GM19395 (cell line): Measurements from ENCODE around the gene KCNE3.
"Not testable (repeated sequence)": the region's sequence is repeated elsewhere in the genome, so short reads cannot be mapped to it uniquely, and the experiment has no call there.

Source experiments
- ATAC-seq: cut with Tn5 transposase; IDR thresholded peaks from one replicate; pipeline ENCODE4 v1.9.1; 2021; ENCODE audit warnings: mild to moderate bottlenecking, moderate library complexity; ENCODE audit not compliant: unreplicated experiment

The KCNE3 gene

DNA sequence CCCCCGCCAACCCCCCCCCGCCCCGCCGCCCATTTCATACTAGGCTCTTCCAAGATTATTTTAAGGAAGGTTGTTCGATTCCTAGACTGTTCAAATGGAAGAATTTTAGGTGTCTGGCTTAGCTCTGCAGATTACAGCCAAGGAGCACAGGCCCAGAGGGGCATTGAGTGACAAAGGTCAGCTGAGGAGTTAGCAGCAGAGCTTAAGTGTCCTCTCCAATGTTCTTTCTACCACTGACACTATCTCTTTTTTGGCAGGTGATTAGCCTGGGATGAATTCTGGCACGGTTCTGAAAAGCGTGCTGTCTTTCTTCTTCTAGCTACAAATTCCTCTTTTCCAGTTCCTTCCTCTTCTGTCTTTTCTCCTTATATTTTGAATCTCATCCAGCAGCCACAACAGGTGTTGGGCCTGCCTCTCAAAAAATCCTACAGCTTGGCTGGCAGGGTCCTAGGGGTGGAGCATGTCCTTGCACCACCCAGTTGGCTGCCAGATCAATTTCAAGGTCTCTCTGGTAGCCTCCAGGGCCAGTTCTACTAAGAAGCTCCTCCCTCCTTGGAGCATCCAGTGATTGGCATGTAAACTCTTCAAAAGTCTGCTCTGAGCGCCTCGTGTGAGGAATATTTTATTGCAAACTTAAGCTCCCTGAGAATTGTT, 23.0 kb downstream of the KCNE3 start:
- no peak for ATAC-seq

DNA sequence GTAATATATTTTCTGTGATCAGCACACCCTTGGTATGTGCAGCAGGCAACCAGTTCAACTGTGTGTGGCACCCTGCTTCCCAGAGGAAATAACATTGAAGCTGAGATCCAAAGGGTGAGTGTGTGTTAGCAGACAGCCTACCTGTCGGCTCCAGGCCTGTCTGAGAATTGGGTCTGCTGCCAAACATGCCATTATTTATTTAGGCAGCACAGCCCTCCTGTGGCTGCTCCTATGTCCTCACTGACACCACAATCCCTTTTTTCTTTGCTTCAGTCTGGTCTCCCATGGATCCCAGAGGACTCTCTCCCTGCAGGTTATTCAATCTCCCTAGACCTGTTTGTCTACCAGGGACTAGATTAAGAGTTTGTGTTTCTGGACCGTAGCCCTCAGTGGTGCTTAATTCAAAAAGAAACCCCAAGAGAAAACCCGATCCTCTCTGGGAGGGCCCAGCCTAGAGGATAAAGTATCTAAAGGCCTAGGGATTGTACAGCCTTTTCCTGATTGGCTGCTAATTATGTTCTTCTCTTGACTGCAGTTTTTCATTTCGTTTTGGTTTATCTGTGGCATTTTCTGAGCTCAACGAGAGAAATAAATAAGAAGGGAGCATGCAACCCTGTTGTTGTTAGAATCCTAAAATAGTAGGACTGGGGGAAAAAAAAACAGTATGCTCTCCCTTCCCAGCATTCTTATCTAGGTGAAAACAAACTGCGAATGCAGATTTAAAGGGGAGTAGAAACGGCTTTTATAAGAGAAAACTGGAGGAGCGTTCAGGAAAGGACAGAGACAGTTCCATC, 24.1 kb downstream of the KCNE3 start:
- no peak for ATAC-seq

DNA sequence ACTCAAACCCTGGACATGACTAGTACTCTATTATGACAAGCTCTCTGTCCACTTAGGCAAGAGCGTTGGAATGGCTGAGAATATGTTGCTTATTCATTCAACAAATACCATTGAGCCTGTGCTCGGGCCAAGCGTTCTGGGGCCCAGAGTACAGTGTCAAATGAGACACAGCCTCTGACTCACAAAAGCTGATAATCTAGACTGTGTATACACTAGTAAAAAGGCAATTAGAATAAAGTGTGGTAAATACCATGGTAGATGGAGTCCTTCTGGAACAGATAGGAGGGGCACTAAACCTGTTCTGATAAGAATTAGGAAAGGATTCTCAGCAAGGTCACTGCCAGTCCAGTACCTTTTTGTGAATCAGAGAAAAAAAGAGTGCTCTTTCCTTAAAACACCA, 24.7 kb downstream of the KCNE3 start:
- no peak for ATAC-seq

DNA sequence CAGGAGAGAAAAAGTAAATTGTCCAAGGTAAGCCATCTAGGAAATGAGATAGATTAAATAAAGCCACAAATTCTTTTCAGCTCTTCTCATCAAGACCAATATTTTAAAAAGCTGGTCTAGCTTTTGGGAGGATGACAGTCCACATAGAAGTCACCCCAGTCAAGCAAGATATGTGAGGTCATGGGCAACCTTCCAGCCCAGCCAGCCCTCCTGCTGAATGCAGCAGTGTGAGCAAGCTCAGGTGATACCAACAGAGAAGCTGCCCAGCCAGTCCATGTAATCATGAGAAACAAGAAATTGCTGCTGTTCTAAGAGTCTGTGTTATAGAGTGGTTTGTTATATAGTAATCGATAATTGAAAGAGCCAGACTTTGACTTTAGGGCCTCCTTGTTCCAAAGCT, 28.7 kb downstream of the KCNE3 start:
- ATAC-seq: no peak

DNA sequence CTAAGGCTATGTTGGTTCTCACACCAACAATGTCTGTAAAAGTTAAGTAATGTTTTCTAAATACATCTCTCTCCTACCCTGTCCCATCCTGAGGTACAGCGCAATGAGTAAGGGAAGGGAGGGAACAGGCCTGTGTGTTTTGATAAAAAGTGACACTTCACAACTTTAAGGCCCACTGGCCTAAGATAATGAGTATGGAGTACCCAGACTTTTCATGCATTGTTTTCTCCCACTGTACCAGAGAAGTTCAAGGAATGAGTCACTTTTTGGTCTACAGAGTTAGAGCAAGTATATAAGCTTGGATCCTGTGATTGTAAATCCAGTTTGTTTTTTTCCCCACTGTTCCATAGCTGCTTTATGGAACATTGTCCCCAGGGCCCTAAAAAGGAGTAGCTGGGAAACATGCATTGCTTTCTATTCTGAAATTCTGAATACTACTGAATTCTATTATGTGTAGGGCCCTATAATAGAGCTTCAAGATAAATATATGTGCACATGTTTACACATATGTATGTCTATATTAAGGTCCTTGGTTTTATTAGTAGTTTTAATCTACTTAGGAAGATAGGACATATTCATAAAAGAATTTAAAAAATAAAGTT, 29.8 kb downstream of the KCNE3 start:
- no peak for ATAC-seq

DNA sequence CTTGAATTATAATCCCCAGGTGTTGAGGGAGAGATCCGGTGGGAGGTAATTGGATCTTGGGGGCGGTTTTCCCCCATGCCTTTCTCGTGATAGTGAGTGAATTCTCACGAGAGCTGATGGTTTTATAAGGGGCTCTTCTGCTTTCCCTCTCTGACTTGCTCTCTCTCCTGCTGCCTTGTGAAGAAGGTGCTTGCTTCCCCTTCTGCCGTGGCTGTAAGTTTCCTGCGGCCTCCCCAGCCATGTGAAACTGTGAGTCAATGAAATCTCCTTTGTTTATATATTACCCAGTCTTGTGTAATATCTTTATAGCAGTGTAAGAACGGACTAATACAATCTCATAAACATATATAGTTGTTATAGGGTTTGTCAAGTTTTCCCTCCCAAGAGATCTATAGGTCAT, 32.8 kb downstream of the KCNE3 start:
- no peak for ATAC-seq

DNA sequence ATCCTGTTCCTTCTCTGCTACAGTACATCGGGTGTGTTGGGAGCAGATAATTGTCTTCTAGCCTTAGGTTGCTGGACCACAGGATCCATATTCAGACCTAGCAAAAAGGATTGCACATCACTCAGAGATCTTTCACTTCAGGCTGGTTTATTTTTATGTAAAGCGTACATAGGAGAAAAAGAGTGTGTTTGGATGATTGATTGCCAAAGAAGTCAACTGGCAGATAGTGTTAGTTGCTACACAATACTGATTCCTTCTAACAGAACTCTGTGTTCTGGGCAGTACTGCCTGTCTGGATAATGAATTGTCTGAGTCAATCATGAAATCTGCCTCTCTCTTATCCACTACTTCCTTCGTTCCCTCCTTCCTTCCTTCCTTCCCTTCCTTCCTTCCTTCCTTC, 38.1 kb downstream of the KCNE3 start:
- no peak for ATAC-seq

DNA sequence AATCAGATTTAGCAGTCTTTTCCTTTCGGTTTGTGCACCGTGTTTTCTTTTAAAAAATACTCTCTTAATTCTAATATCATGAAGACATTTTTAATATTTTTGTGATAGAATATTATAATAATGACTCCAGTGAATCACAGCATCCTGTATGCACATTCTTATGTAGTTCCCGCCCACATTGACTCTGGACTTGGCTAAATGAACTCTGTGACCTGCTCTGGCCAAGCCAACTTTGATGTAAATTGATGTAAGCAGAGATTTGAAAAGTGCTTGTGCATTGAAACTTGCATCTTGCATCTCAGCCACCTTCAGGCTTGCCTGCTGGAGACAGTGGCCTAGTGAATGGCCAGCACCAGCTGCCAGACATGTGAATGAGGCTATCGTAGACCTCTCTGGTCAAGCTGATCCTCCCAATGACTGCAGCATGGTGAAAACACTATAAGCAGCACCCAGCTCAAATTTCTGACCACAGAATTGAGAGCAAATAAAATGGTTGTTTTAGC, 39.9 kb downstream of the KCNE3 start:
- no peak for ATAC-seq

DNA sequence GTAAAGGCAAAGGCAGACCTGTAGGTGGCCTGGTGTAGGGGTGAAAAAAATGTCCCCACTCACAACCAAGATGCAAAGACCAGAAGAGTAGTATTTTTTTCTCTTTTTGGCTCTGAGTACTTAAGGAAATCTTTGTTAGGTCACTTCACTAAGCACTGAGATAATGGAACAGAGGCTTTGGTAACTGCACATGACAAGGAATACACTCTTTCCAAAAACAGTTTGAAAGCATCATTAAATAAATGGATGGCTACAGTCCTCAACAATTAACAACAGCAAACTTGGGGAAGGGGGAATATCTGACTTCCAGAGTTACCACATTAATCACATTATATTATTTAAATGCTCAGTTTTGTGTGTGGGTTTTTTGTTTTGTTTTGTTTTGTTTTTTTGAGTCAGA, 42.2 kb downstream of the KCNE3 start:
- ATAC-seq: no peak

DNA sequence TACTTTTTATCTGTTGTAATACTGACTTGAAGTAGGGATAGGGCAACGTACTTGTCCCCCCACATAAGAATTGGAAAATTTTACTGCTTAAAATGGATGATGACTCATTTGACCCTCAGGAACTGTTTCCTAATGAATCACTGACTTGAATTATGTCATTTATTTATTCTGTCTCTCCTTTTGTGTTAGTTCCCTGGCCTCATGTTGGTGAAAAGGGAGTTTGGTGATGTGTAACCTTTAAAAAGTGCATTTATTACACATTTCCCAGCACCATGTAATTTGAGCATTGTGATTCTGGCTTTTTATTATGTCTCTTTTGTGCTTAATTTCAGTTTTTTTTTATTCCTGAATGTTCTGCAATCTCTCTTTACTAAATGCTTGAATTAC, 48.8 kb downstream of the KCNE3 start:
- ATAC-seq: no peak

DNA sequence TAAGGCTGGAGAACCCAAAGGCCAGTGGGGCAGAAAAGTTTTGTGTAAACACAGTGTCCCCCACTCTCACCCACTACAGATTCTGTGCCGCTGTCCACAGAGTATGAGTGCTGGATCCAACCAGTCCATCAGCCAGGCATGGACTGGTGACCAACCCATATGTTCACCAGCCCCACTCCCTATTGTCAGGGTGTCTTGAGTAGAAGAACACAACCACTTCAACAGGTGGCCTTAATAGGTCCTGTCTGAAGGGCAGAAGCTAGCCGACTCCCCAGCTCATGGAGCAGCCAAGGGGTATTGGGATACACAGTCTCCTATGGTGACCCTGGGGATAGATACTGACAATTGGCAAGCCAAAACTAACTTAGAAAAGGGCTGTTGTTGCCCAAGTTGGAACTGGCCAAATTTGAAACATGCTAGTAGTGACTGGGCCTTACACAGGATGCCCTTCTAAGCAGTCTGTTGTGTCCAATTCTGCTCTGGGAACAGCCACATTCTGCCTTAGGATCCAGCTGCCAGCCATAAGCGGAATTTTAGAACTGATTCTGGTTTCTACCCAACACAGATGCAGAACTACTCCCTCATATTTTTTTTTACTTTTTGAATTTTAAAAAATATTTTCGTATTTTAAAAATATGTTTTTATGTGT, 49.4 kb downstream of the KCNE3 start:
- ATAC-seq: no peak

DNA sequence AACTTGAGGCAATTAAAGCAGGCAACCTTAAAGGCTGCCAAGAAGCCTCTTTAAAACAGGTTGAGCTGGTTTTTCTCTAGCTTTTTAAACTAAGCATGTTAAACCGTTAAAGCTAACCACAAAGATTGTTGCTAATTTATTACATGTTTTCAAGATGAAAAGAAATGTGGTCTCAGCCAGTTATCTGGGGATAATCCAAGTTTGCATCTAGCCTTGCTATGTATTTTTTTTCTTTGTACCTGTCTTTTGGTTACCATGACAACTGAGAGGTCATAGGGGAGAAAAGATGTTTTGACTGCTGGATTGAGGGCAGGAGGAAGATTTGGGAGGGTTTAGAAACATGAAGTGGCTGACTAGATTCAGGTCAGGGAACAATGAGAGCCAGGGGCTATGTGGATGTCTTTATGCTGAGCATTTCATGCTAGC, 50.0 kb downstream of the KCNE3 start:
- ATAC-seq: no peak

DNA sequence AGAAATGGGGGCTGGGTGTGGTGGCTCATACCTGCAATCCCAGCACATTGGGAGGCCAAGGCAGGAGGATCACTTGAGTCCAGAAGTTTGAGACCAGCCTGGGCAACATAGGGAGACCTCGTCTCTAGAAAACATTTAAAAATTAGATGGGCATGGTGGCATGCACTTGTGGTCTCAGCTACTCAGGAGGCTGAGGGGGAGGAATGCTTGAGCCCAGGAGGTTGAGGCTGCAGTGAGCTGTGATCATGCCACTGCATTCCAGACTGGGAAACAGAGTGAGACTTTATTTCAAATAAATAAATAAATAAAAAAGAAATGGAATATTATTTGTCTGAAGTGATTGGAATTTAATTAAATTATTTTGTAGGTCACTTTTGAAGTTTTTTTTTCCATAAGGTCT, 50.4 kb downstream of the KCNE3 start:
- ATAC-seq: not testable (repeated sequence)

DNA sequence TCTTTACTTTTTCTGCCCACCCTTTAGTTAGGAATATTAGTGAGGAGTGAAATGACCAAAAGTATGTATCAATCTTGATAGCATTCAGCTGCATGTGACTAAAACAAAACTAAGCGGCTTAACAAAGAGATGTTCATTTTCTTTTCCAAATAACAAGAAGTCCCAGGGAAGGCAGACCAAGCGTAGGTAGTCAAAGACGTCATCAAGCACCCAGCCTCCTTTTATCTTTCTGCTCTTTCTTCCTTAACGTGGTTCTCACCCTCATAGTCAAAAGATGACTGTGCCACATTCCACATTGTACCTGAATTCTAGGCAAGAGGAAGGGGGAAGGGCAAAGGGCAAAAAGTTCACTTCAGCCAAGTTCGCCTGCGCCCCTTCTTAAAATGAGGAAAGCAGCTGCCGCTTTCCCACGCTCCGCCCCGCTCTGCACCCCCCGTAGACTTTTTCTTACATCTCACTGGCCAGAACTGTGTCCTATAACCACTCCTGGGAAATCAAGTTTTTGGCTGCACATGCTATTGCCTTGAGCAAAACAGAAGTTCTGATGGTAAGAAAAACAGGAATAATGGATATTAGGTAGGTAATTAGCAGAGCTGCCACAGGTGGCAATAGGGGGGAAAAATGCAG, 54.5 kb downstream of the KCNE3 start:
- ATAC-seq: no peak

DNA sequence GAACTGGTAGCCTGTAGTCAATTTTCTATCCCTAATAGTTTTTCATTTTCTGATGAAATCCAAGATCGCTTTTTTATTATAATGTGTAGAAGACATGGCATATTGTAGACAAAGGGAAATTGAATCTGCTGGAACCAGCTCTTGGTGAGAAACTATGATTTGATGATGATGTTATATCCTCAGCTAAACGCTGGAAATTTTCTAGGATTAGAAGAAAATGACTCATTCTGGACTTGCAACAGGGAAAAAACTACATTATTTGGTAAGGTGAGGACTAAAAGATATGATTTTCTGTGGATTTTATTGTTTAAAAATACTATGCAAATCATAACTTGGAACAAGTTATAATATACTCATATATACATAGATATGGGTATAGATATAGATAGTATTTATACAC, 55.0 kb downstream of the KCNE3 start:
- ATAC-seq: no peak

DNA sequence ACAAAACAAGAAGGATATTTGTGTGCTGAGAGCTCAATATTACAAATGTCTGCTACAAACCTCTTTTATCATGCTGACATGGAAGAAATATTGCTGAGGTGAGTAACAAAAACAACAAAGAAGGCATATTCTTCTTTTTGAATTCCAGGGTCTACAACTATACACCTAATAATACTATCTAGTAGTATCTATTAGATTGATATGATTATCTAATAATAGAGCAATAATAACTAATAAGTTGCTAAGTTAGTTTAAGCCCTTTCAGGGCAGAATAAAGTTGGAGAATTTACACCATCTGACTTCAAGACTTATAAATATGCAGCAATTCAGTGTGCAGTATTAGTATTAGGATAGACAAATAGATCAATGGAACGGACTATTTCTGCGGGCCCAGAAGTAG, 57.7 kb downstream of the KCNE3 start:
- ATAC-seq: no peak
